Activated CD4-positive, alpha-beta T cell treated with anti-CD3 and anti-CD28 coated beads, Interleukin-2, Interleukin-4, amounts not matched to agents 100 ng/mL and 50 ng/mL, durations not matched to agents 16 hours and 8 hours (primary cell): ENCODE measurements around the gene LRRC27.

Experiments used
- DNase-seq: peaks from one replicate; pipeline ENCODE4 v3.0.0-alpha.2; 2020; ENCODE audit warnings: low spot score

Gene LRRC27

DNA sequence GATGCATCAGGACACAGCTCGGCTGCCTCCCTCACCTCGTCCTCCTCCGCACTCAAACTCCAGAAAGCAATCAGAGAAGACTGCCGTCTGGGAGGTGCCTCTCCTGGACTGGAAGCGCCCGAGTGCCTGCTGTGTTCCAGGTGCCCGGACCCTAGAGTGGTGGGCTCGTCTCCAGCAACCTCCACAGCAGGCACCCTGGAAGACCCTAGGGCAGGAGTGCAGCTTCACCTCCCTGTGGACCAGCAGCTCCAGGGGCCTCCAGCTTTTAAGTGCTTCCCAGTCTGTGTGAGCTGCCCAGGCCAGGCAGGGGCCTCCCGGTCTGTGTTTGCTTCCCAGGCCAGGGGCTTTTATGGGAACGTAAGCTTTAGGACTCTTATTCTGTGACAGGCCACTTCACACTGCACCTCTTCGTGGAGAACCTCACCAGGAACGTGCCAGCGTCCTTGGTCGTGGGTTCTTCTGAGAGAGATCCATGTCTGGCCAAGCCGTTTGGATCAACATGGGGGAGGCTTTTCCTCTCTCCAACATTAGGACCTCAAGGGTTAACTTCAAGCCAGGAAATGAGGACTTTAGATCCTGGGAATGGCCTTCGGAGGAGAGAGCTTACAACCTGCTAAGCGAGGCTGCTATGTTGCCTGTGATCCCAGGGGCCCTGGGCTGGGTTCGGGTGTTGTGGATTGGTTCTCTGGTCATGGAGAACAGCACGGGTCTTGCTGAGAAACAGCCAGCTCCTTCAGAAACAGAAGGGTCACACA is 59.1 kb downstream of the LRRC27 start:
- no peak for DNase-seq

DNA sequence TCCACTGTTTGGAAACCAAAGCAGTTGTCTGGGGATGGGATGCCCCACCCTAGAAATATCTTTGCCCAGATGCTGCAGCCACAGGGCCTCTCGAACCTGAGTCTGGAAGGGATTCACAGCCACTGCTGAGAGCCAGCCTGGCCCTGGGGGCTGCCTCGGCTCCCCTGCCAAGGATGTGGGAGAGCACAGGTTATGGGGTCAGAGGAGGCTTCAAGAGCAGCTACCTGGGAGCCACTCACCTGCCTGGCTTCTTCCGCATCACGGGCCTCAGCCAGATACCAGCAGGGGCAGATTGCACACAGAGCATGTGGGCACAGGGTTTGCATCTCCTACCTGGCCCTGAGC is 59.7 kb downstream of the LRRC27 start:
- no peak for DNase-seq

GRCh38 chr10:132392184-132392800 is 60.3 kb downstream of the LRRC27 start:
- no peak for DNase-seq

DNA sequence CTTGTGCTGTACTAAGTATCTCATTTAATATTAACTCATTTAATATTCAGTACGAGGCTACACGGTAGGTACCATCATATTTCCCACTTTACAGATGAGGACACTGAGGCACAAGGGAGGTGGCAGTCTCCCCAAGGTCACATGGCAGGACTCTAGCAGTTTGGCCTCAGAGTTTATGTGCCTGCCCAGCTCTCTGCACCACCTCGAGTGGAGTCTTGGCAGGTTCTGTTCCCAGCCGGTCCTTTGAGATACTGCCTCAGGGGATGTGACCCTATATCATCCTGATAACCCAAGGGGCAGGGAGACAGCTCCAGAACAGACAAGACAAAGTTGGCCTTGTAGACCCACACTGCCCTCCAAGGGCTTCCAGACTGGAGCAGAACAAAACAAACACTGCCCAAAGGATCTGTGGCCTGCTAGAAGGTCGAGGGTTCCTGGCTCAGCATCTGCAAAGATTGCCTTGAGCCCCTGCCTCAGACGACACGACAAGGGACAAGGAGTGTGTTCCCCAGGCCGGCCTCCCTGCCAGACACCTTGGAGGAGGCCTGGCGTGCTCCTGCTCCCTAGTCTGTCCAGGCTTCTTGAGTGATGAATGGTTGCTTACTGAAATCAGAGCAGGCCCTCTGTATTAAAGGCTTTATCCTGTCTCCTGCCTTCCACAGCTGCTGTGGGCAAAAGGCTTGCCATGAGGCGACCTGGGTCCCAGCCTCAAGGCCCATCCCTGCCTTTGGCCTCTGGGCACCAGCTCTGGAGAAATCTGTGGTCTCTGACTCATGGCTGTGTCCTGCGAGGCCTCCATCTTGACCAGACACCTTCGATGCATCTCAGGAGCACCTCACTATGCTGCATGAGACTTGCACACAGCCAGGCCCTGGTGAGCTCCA is 61.1 kb downstream of the LRRC27 start:
- no peak for DNase-seq

- DNase-seq, result no peak
Measured at GRCh38 chr10:132393695-132394181, 61.7 kb downstream of the LRRC27 start.

DNA sequence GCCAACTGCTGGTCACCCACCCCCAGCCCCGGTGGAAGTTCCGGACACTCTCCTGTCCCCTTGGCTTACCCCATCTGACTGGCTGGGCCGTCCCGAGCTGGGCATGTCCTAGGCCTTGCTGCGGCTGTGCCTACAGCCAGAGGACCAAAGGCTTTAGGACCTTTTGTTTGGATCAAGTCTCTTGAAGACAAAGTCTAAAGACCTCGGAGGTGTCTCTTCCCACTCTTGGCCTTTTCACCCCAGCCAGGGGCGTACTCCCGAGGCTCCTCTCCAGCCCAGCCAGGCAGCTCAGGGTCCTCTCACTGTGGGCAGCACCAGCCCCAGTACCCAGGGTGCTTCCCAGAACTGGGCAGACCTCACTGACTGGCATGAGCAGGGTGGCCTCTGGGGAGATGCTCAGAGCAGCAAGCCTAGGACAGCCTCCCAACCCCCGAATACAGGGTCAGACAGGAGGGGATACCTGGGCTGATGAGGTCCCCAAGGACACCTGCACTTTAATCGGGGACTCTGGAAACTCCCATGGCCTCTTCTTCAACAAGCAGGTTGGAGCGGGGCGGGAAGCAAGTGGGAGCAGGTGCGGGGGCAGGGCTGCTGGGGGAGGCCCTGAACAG is 62.3 kb downstream of the LRRC27 start:
- DNase-seq, result no peak

DNA sequence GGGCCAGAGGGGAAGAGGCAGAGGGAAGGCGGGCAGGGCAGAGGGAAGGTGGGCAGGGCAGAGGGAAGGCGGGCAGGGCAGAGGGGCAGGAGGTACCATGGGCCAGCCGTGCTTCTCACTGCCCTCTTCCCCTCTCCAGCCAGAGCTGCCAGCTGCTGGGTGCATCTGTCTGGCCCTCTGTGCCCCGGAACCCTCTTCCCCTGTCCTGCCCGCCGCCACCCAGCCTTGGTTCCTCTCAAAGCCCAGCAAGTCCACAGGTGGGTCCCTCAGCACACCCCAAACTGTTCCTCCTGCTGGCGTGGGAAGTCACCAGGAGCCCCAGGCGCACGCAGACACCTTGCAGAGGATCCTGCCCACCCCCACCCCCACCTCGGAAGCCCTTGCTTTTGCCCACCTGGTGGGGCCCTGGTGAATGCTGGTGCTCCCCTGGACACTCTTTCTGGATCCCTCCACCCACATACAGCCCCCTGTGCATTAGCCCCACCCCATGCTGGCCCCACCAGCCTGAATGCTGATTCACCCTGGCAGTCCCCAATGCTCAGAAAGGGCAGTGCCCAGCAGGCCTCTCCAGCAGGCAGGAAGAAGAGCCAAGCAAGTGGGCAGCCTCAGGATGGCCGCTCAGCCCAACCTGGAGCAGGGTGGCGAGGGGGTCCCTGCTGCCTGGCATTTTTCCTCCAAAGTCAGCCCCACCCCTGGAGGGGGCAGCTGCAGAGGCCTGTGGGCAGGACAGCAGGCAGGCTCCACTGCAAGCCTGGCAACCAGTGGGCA is 63.1 kb downstream of the LRRC27 start:
- no peak for DNase-seq

DNA sequence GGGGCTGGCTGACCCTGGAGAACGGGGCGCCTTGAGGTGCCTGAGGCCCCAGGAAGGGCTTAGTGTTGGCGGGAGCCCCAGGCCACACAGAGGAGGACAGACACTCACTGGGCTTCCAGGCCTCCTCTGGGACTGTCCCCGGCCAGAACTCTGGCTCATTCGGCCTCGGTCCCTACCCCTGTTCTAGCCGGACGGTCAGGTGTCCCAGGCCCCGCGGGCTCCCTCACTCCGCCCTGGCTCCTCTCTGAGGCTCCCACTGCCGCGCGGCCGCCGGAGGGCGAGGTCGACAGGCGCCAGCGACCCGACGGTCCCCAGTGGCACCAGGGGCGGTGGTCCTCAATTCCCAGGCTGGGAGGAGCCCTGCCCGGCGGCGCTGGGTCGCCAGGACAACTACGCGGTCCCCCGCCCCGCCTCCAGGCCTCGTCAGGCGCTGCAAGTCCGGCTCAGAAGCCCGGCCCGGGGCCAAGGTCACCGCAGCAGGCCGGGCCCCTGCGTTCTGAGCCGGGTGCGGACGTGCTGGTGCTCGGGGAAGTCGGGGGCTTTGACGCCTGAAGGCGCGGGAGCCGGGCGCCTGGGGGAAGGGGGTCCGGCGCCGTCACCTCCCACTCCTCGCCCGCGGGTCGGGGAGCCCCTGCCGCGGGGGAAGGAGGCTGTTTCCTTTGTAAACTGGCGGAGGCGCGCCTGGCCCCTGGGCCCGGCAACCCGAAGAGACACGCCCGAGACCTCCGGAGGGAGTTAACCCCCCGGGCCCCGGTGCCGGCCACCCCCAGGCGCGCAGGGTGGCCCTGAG is 63.9 kb downstream of the LRRC27 start:
- no peak for DNase-seq

DNA sequence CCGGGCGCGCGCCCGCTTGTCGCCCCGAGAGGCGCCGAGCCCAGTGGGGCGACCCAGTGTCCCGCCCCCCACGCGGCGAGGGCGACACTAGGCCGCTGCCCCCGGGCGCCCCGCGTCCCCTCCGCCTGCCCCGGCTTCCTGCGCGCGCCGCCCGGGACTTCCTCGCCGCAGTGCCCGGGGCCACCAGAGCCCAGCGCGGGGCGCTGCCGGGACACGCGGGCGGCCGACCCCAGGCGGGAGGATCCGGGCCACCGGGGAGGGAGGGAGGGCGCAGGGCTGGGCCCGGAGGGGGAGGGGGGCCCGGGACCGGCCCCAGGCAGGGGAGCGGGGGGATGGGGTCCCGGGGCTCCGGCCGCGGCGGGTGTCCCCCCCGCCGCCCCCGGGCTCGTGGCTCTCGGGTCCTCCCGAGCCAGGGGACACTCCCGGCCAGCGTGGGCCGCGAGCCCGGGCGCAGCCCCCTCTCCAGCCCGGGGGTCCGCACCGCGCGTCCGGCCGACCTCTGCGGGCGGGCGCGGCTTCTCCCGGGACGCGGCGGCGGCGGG is 64.6 kb downstream of the LRRC27 start:
- DNase-seq, result no peak

- no peak for DNase-seq
Measured at GRCh38 chr10:132397036-132397541, 65.1 kb downstream of the LRRC27 start, which contains the start of gene PWWP2B. Gene PWWP2B, plus strand, starts transcription at chr10:132397200. Its CDS starts 27 bp downstream, at chr10:132397227.

DNA sequence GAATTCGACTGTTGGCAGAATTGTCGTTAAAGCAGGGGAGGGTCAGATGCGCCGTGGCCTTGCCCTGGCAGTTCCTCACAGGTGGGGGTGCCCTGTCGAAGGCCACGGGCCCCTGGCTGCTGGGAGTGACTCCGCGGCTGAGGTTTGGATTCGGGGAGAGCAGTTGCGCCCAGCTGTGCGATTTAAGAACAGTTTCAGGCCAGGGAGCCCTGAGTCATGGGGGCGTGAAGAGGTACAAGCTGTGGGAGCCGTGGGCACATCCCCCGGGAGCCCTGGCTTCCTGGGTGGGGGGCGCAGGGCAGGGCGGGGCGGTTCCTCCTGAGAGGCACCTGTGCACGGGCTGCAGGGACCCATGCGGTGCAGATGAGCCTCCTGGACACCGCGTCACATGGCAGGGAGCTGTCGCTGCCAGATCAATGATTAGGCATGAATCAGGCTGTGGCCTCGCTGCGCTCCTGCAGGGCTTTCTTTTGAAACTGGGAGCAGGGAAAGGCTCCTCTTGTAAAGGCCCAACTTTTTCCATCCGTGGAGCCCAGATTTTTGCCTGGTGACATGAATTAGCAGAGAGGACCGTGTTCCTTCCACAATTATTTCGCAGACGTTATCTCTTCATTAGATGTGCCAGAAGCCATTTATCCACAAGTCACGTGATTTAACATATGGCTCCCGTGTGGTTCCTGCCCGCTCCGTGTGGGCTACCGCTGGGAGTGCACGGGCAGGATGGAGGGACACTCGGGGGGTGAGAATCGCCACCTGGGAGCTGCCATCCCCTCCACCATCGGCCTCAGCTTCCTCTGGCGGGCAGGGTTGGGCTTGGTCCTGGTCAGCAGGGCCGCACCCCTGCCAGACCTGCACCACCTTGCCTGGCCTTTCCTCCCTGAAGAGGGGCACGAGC is 65.9 kb downstream of the LRRC27 start:
- no peak for DNase-seq

DNA sequence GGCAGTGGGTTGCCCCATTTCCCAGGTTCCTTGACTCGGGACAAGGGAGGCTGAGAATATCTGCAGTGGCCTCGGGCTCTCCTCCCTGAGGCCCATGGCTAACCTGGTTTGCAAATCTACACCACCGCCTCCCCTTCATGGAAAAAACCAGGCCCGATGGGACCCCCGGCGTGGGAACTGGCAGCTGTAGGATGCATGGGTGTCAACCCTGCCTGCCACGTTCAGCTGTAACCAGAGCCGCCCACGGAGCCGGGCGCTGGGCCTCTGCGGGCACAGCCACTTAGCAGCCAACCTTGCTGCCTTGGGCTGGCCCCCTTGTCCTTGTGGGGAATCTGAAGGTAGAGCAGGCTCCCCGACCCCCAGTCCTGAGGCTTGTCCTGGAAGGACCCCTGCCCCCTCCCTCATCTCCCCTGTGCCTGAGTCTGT is 66.6 kb downstream of the LRRC27 start:
- DNase-seq, result no peak

DNA sequence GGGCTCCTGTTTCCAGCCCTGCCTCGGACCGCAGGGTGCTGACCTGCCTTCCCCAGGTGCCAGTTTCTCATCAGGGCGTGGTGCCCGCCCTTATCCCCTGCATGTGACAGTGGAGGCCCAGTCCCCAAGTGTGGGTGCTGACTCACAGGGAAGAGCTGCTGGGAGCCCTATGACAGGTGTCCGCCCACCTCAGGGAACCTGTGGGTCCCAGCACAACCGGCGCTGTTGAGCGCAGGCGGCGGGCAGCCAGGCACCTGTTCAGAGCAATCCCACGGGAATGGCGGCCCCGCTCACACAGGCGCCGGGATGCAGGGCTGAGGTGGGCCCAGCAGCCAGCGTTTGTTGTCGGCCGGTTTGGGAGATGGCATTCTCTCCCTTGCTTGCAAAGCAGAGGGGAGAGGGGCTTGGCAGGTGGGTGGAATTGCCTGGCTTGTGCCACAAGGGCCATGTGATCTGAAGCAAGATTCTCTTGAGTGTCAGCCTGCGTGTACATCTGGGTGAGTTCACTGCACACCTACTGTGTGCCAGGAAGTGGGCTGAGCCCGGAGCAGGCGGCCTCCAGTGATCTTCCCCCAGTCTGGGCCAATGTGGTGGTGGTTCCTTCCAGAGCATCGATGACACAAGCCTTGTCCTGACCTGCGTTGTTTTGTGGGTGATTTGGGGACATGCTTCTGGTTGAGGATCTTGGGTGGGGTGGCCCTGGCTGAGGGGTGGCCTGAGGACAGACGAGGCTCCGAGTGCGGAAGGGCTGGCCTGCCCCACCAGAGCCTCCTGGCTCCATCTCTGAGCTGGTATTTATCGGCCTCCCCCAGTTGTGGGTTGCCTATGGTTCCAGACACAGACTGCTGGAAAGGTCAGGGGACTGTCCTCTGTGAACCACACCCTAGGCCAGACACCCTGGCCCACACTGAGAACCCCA is 67.4 kb downstream of the LRRC27 start:
- DNase-seq, result no peak

GRCh38 chr10:132400041-132400546 is 68.1 kb downstream of the LRRC27 start:
- DNase-seq, result no peak

- no peak for DNase-seq
Measured at GRCh38 chr10:132400547-132401151, 68.7 kb downstream of the LRRC27 start.

GRCh38 chr10:132401401-132402118 is 69.6 kb downstream of the LRRC27 start:
- no peak for DNase-seq
